Occipital lobe (tissue), 3 donors: ENCODE measurements around the gene THRB. TPM values are rescaled to one million over a fixed set of nuclear protein-coding genes. Genes with fewer than 3 reads are reported as not detected.
"Not testable (repeated sequence)": the region's sequence is repeated elsewhere in the genome, so short reads cannot be mapped to it uniquely, and the experiment has no call there.

Source experiments
- DNase-seq: peaks from one replicate; lab custom pipeline; 2025; lab: John Stamatoyannopoulos, UW
- small RNA-seq: library from RNA; depleted of rRNA; stranded (forward); fragments of <200 nt; gene quantifications from one replicate; pipeline ENCODE3, GENCODE V24; 2014
- total RNA-seq: library from RNA; depleted of rRNA; stranded (reverse); fragments of >200 nt; gene quantifications from one replicate; pipeline ENCODE4 v1.2.3, GENCODE V29; 2014

The THRB gene
- total RNA-seq, 1 donor from 2014 or later: 44.5 TPM

- DNase-seq: no peak
Observed at GRCh38 chr3:24120434-24120833, 374.2 kb downstream of the THRB start.

- DNase-seq: no peak
Observed at GRCh38 chr3:24119321-24119751, 375.3 kb downstream of the THRB start.

- no peak for DNase-seq
Observed at GRCh38 chr3:24117508-24117907, 377.1 kb downstream of the THRB start.

- DNase-seq: no peak
Observed at GRCh38 chr3:24111711-24112110, 382.9 kb downstream of the THRB start.

- no peak for DNase-seq
Observed at GRCh38 chr3:24110051-24110450, 384.6 kb downstream of the THRB start.

GRCh38 chr3:24101676-24102168 is 392.9 kb downstream of the THRB start:
- DNase-seq: no peak

GRCh38 chr3:24100696-24101402 is 393.8 kb downstream of the THRB start:
- no peak for DNase-seq

- DNase-seq: no peak
Observed at GRCh38 chr3:24096695-24097290, 397.9 kb downstream of the THRB start.

GRCh38 chr3:24096271-24096670 is 398.4 kb downstream of the THRB start:
- no peak for DNase-seq

GRCh38 chr3:24094818-24095217 is 399.8 kb downstream of the THRB start:
- not testable (repeated sequence) for DNase-seq

GRCh38 chr3:24088782-24089181 is 405.9 kb downstream of the THRB start:
- no peak for DNase-seq

- no peak for DNase-seq
Observed at GRCh38 chr3:24087469-24087868, 407.2 kb downstream of the THRB start.

- DNase-seq: no peak
Observed at GRCh38 chr3:24086617-24087404, 407.8 kb downstream of the THRB start.

GRCh38 chr3:24086206-24086605 is 408.4 kb downstream of the THRB start:
- no peak for DNase-seq

- DNase-seq: no peak
Observed at GRCh38 chr3:24072193-24072592, 422.5 kb downstream of the THRB start.

- DNase-seq: no peak
Observed at GRCh38 chr3:24069045-24069444, 425.6 kb downstream of the THRB start.

- DNase-seq: no peak
Observed at GRCh38 chr3:24067483-24067882, 427.2 kb downstream of the THRB start.

Small RNA genes lying within 50 kb of the gene (small RNA-seq; reads per million reads assigned to genes)
- not detected for gene MIR4792
